OCI-LY7 (cell line): Measurements from ENCODE around the gene CNTN4. TPM values are rescaled to one million over a fixed set of nuclear protein-coding genes. Genes with fewer than 3 reads are reported as not detected.

Experiments
- BruUV-seq: library from RNA; stranded (reverse); fragments of 400-500 nt; replicated peaks from 2 replicates; lab custom pipeline; 2021; lab: Mats Ljungman, UMichigan
- CTCF ChIA-PET: fragments of 300-600 bp; sonication (Branson Sonifier 250); formaldehyde crosslinking; loops from one replicate; lab custom pipeline; 2022; ENCODE audit warnings: antibody characterized with exemption; ENCODE audit not compliant: unreplicated experiment; lab: Charles Lee
- POLR2A ChIA-PET: fragments of 300-600 bp; sonication (Branson Sonifier 250); formaldehyde crosslinking; loops from one replicate; lab custom pipeline; 2022; ENCODE audit warnings: antibody characterized with exemption; lab: Charles Lee
- DNase-seq: peaks from one replicate; pipeline ENCODE4 v3.0.0-alpha.2; 2015; ENCODE audit warnings: low spot score
- H2AFZ ChIP-seq: fragments of 200-600 bp; sonication (generic), shearing (Covaris generic); 2 replicates; pipeline ENCODE4 v1.6.1; 2014; ENCODE audit warnings: mild to moderate bottlenecking, antibody characterized with exemption, low read length, moderate library complexity
- H3K27ac ChIP-seq: fragments of 200-600 bp; sonication (generic); 2 replicates; pipeline ENCODE4 v1.5.1; 2014; ENCODE audit warnings: mixed run types, low read depth, mild to moderate bottlenecking, moderate library complexity, low read length, inconsistent platforms; ENCODE audit not compliant: poor library complexity, severe bottlenecking
- H3K36me3 ChIP-seq: fragments of 200-600 bp; sonication (generic); 2 replicates; pipeline ENCODE4 v1.6.1; 2014; ENCODE audit warnings: mild to moderate bottlenecking, antibody characterized with exemption, low read length, moderate library complexity, mixed read lengths; ENCODE audit not compliant: insufficient read depth
- H3K4me1 ChIP-seq: fragments of 200-600 bp; sonication (generic); 2 replicates; pipeline ENCODE4 v1.5.1; 2014; ENCODE audit warnings: mild to moderate bottlenecking, low read length; ENCODE audit not compliant: insufficient read depth, poor library complexity, severe bottlenecking
- H3K4me2 ChIP-seq: fragments of 200-600 bp; sonication (generic); 2 replicates; pipeline ENCODE4 v1.6.1; 2014; ENCODE audit warnings: mild to moderate bottlenecking, low read length
- H3K4me3 ChIP-seq: fragments of 200-600 bp; sonication (generic); 2 replicates; pipeline ENCODE4 v1.5.1; 2014; ENCODE audit warnings: mild to moderate bottlenecking, low read depth, low read length; ENCODE audit not compliant: poor library complexity, severe bottlenecking
- H3K79me2 ChIP-seq: fragments of 200-600 bp; sonication (generic); 2 replicates; pipeline ENCODE4 v1.6.1; 2016; ENCODE audit warnings: low read depth, mild to moderate bottlenecking, low read length, moderate library complexity, mixed read lengths; ENCODE audit not compliant: insufficient read depth
- H3K9me2 ChIP-seq: fragments of 200-600 bp; sonication (generic); 2 replicates; pipeline ENCODE4 v1.6.1; 2016; ENCODE audit warnings: mild to moderate bottlenecking, low read length, mixed read lengths; ENCODE audit not compliant: insufficient read depth
- H3K9me3 ChIP-seq: fragments of 200-600 bp; sonication (generic); 2 replicates; pipeline ENCODE4 v1.6.1; 2014; ENCODE audit warnings: mild to moderate bottlenecking, mixed run types, low read length, mixed read lengths
- H4K20me1 ChIP-seq: fragments of 200-600 bp; sonication (generic); 2 replicates; pipeline ENCODE4 v1.6.1; 2014; ENCODE audit warnings: mild to moderate bottlenecking, antibody characterized with exemption, low read length, moderate library complexity, mixed read lengths; ENCODE audit not compliant: insufficient read depth
- EZH2phosphoT487 ChIP-seq: fragments of 200-600 bp; sonication (generic); IDR thresholded peaks from 2 replicates; pipeline ENCODE4 v1.6.1; 2018; ENCODE audit warnings: low read depth, borderline replicate concordance, mild to moderate bottlenecking, mixed run types, antibody characterized with exemption, low read length, moderate library complexity, mixed read lengths
- intact Hi-C: fragments of 100-400 bp; cut with micrococcal nuclease; formaldehyde crosslinking; loops from one replicate; pipeline ENCODE4 v1.10.0; 2022; ENCODE audit not compliant: unreplicated experiment
- total RNA-seq, 2 experiments: library from RNA; depleted of rRNA in 1 of 2; stranded (reverse); fragments of >200 nt in 1 of 2; shearing (Covaris generic) in 1 of 2; gene quantifications; 2 replicates each; pipeline ENCODE4 v1.2.3, GENCODE V29; 2014 to 2022
- TF ChIP-seq, protein P1 (sequence below): fragments of 200-600 bp; sonication (generic); conservative IDR thresholded peaks from 2 replicates; pipeline ENCODE4 v1.5.1; 2014; ENCODE audit warnings: mild to moderate bottlenecking, antibody characterized with exemption, low read length, moderate library complexity, mixed read lengths

Gene CNTN4
- total RNA-seq, 2 experiments from 2014 or later: not detected

DNA sequence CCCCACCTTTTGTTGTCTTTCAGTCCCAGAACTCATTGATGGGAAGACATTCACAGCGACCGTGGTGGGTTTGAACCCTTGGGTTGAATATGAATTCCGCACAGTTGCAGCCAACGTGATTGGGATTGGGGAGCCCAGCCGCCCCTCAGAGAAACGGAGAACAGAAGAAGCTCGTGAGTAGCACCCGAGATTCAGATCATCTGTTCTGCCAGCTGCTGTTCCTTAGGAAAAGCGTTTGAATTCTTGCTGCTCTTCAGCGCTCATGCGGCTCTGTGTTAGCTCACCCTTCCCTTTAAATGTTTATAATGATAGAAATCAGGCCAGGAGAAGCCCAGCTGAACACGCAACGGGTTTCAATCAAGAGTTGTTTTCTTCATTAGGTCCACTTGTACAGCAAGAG lies 938.5 kb downstream of the CNTN4 start:
- H3K4me1 ChIP-seq: no peaks in the 10 kb centered on the region
- H4K20me1 ChIP-seq: no peaks in the 10 kb centered on the region
- ChIA-PET POLR2A (interaction anchor here (0.7 to 1.1 kb wide), 2 partner anchors 21 to 578 kb away, joined by 3 to 5 read pairs; no protein-coding TSS in a partner anchor), CTCF (no interaction called here)
- no peaks in the 10 kb centered on the region for H3K9me2 ChIP-seq
- intact Hi-C loops: no loop called here
- no peaks in the 10 kb centered on the region for H3K79me2 ChIP-seq
- BruUV-seq: no TSS peak
- TF ChIP-seq EZH2phosphoT487: no peak
- TF ChIP-seq, protein P1, sequence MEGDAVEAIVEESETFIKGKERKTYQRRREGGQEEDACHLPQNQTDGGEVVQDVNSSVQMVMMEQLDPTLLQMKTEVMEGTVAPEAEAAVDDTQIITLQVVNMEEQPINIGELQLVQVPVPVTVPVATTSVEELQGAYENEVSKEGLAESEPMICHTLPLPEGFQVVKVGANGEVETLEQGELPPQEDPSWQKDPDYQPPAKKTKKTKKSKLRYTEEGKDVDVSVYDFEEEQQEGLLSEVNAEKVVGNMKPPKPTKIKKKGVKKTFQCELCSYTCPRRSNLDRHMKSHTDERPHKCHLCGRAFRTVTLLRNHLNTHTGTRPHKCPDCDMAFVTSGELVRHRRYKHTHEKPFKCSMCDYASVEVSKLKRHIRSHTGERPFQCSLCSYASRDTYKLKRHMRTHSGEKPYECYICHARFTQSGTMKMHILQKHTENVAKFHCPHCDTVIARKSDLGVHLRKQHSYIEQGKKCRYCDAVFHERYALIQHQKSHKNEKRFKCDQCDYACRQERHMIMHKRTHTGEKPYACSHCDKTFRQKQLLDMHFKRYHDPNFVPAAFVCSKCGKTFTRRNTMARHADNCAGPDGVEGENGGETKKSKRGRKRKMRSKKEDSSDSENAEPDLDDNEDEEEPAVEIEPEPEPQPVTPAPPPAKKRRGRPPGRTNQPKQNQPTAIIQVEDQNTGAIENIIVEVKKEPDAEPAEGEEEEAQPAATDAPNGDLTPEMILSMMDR: no peak
- no peak overlapping the region for H2AFZ ChIP-seq
- H3K4me2 ChIP-seq: no peak overlapping the region
- H3K36me3 ChIP-seq: no peaks in the 10 kb centered on the region
- H3K9me3 ChIP-seq: no peaks in the 10 kb centered on the region
- no peak overlapping the region for H3K27ac ChIP-seq
- H3K4me3 ChIP-seq: no peak overlapping the region
- no peak for DNase-seq

DNA sequence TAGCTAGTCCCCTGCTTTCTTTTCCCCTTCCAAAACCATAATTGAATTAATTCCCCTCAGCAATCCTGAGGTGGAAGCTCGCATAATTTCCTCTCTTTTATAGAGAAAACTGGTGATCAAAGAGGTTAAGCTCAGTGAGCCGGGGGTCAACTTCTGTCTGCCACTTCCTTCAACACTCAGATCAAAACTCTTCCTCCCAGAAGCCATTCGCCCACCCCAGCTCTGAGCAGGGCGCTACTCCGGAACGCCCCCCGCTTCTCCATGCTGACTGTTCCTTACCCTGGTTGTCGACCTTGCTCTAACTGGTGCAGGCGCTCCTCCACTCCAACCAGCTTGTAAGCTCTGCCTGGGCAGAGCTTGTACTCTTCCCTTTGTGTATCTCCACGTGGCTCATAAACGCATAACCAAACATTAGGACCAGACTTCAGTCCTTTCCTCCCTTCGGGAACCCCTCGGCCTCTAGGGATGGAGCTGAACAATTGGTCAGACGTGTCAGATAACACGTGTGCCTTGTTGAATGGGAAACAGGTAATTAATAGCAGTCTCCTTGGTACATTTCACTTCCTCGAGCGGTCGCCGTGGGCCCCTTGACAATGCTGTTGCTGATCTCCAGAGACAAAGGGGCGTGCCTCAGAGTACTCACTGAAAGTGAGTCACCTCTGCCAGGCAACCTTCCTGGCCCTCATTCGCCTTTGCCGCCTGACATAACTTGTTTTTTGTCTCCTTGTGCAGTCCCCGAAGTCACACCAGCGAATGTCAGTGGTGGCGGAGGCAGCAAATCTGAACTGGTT lies 939.7 kb downstream of the CNTN4 start:
- H3K36me3 ChIP-seq: no peaks in the 10 kb centered on the region
- no peak overlapping the region for H3K4me2 ChIP-seq
- intact Hi-C loops: no loop called here
- no peak overlapping the region for H3K27ac ChIP-seq
- H3K4me1 ChIP-seq: no peaks in the 10 kb centered on the region
- no peak overlapping the region for H2AFZ ChIP-seq
- ChIA-PET CTCF (no interaction called here), POLR2A (interaction anchor here (1.0 to 1.1 kb wide), 2 partner anchors 20 to 59 kb away, joined by 3 to 5 read pairs; no protein-coding TSS in a partner anchor)
- H4K20me1 ChIP-seq: no peaks in the 10 kb centered on the region
- H3K79me2 ChIP-seq: no peaks in the 10 kb centered on the region
- no TSS peak for BruUV-seq
- TF ChIP-seq, protein P1: no peak
- TF ChIP-seq EZH2phosphoT487: no peak
- no peaks in the 10 kb centered on the region for H3K9me2 ChIP-seq
- H3K4me3 ChIP-seq: no peak overlapping the region
- no peak for DNase-seq
- no peaks in the 10 kb centered on the region for H3K9me3 ChIP-seq

DNA sequence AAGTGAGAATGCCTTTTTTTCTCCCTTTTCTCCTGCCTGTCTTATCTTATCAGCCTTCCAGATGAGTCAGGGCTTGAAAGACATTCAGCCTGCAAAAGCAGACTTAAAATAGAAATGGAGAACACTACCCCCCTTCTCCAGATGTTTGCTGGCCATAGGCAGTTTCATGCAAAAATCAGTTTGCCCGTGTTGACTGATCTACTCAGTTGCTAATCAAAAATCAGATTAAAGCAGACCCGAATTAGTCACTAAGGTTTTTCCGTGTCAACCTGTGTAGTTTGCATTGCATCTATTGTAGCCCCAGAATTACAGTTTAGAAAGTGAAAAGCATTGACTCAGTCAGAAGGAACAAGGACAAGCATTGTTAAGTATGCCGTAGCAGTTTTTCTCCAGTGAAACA lies 955.3 kb downstream of the CNTN4 start:
- no peaks in the 10 kb centered on the region for H3K9me3 ChIP-seq
- TF ChIP-seq EZH2phosphoT487: no peak
- TF ChIP-seq, protein P1: no peak
- H3K4me1 ChIP-seq: no peaks in the 10 kb centered on the region
- BruUV-seq: no TSS peak
- no peak overlapping the region for H3K4me2 ChIP-seq
- no peaks in the 10 kb centered on the region for H3K36me3 ChIP-seq
- no peak overlapping the region for H2AFZ ChIP-seq
- ChIA-PET CTCF (no interaction called here), POLR2A (no interaction called here)
- no peaks in the 10 kb centered on the region for H3K79me2 ChIP-seq
- H3K27ac ChIP-seq: no peak overlapping the region
- H4K20me1 ChIP-seq: 0 out of 2 replicates have a peak, but pooled peaks cover 3% of the 10 kb centered on the region
- no peak overlapping the region for H3K4me3 ChIP-seq
- DNase-seq: no peak
- no peaks in the 10 kb centered on the region for H3K9me2 ChIP-seq
- intact Hi-C loops: no loop called here
